NAMALWA (cell line): ENCODE results near the gene SUPT7L.
"Not testable (repeated sequence)": the region's sequence is repeated elsewhere in the genome, so short reads cannot be mapped to it uniquely, and the experiment has no call there.

Experiments used
- DNase-seq: peaks from one replicate; pipeline ENCODE4 v3.0.0-alpha.2; 2015; ENCODE audit warnings: low spot score

Gene SUPT7L

DNA sequence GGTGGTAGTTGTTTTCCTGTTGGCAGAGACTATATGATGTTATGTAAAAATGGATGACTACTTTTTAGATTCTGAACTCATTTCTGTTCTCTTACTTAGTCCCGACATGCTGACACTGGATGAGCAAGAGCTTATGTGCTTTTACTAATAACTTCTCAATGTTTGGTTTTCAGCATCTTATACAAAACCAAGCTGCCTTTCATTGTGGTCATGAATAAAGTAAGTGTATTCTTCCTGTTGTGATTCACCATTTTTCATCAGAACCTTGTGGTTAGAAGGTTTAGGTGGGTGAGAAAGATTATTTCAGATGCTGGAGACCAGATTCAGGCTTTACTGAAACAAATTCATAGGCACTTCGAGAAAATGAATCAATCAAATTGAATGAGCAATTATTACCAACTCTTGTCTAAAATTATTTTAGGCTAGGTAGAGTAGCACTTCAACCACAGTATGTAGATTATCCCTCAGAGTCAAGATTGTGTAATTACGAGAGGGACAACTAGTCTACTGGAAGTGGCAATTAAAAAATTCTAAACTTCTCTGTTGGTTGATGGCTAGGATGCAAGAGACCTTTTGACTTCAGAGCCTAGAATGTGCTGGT lies 25.3 kb downstream of the SUPT7L start:
- DNase-seq, result no peak

DNA sequence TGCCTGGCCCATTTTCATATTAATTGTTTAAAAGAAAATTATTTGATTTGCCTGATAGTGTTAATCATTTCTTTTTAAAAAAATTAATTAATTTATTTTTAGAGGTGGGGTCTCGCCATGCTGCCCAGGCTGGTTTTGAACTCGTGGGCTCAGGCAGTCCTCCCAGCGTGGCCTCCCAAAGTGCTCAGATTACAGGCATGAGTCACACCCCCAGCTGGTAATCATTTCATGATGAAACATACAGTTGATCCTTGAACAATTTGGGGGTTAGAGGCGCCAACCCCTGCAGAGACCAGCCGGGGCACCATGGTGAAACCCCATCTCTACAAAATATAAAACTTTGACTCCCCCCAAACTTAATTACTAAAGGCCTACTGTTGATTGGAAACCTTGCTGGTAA lies 26.6 kb downstream of the SUPT7L start:
- no peak for DNase-seq

DNA sequence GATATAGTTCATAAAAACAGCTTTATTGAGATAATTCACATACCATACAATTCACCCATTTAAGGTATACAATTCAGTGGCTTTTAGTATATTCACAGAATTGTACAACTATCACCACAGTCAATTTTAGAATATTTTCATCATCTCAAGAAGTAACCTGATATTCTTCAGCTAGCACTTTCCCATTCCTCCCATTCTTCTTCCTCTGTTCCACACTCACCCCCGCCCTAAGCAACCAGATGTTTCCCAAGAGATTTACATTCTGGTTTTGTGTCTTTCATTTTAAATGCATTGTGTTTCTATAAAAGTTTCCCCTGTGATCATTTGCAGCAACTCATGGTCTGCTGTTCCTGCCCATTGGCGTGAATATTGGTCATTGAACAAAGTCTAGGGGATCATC lies 29.1 kb downstream of the SUPT7L start:
- no peak for DNase-seq

DNA sequence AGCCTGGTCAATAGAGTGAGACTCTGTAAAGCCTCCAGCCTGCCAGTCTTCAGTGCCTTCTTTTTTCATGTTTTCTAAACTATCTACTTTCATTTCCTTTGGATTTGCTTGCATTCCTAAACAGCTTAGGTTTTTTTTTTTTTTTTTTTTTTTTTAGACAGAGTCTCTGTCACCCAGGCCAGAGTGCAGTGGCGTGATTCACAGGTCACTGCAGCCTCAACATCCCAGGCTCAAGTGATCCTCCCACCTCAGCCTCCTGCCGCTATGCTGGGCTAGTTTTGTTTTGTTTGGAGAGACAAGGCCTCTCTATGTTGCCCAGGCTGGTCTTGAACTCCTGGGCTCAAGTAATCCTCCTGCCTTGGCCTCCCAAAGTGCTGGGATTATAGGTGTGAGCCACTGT lies 33.2 kb downstream of the SUPT7L start:
- not testable (repeated sequence) for DNase-seq

DNA sequence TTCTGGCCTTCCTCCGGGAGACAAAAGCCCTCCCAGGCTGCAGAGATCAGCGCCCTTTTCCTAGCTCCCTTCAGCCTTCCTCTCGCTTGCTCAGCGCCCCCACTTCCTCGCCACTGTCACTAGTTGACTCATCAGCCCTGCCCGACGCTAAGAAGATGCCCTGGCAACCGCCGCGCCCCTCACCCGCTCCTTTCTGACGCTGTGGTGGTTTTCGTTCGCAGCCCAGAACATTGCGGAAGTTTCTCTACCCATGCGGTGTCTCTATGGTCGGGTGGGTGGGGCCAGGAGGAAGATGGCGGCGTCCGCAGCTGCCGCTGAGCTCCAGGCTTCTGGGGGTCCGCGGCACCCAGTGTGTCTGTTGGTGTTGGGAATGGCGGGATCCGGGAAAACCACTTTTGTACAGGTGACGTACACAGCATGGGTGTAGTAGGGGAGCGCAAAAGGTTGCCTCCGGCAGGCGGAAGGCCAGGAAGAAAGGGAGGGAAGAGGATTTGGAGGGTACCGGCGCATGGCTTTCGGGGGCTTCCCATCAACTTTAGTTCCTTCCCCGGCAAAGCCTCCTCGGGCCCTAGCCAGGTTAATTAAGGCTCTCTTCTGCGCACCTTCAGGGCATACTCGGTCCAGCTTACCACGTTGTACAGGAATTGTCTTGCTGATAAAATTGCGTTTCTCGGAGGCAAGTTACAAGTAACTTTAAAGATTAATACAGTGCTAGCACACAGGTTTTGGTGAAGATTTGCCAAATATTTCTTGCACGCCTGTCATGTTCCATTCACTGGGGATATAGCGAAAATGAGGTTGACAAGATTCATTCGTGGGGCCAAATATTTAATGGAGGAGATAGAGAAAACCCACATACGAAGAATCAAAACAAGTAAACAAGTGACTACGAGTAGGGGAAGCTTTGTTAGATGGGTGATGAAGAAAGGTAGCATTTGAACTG lies 34.4 kb downstream of the SUPT7L start, which contains the start of the genes CCDC121 and GPN1:
Gene CCDC121, minus strand, starts transcription at position 246 of the 943 bp plus-strand sequence. CDS start 1,213 bp downstream, outside the sequence.
Gene GPN1, plus strand, starts transcription at position 284 of the 943 bp plus-strand sequence. Its CDS starts 9 bp downstream, at position 293.
- peak; percentile 97 for DNase-seq

DNA sequence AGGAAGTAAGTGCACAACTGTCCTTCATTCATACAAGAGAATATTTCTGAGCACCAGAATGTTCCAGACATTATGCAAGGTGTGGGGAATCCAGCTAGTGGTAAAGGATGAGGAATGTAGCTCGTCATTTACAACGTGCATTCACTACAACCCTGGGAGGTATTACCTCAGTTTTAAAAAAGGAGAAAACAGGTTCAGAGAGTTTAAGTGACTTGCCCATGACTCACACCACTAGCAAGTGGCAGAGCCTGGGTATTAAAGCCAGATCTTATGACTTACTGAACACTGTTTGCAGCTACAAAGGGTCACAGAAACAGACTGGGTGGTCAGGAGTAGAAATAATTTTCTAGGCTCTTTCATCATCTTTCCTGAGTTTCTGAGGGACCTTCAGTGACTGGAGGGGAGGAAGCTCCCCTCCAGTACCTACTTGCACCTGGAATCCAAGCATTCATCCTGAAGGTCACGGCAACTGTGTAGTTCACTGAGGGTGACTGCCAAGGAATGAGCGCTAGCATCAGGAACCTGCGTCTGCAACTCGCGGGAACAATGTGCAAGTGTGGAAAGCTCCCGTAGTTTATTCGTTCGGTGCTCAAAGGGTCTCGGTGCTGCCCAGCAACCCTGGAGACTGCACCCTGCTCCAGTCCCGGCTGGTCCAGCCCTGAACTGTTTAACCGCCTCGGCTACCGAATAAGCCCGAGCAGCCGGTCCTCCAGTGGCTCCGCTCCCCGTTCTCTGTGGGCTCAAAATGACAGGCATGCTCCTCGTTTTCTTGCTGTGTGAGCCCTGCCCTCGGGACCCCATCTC lies 35.2 kb downstream of the SUPT7L start:
- DNase-seq, result peak; percentile 43

DNA sequence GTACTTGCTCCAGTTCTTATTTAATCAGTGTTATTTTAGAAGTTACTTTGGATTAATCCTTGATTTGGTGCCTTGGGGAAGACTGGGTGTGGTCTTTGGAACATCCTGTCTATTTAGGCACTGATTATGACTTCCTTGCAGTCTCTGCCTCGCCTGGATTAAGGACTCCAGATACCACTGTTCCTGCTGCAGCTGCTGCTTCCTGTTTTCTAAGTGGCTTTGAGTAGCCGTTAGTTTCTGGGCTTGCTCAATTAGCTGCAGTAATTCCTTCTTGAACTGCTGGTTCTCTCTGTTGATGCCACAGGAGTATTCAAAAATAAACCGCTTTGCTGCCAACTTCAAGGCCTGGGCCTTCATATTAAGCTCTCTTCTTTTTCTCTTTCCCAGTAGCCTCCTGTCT lies 36.5 kb downstream of the SUPT7L start:
- peak; percentile 48 for DNase-seq

DNA sequence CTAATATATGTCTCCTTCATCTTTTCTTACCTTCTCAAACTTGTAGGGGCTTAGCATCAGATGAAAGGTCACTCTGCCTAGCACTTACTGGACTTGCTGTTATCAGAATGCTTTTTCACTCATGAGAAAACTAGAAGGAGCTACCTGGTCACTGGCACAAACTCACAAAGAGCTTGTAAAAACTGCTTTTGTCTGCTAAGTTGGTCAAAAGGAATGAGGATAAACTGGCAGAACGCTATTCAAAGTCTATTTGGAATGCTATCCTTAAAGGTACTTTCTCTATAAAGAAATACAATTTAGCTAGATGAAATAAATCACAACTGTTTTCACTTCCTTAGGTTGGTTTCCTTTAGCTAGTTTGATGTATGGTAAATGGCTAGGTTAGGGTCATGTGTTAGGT lies 37.1 kb downstream of the SUPT7L start:
- not testable (repeated sequence) for DNase-seq

DNA sequence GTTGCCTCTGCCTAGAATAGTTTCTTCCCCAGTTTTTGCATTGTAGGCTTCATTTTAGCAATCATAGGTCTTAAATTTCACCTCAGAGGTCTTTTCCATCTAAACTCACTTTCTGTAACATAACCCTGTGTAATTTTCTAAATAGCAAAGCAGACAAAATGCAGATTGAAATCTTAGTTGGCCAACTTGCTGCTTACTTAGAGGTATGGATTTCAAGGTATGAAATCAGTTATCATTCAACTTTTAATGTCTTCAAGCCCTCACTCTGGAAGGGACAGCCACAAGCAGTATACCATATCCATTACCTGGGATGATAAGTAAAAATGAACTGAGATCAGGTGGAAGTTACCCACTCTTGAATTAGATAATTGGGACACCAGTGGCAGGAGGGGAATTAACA lies 38.5 kb downstream of the SUPT7L start:
- no peak for DNase-seq

DNA sequence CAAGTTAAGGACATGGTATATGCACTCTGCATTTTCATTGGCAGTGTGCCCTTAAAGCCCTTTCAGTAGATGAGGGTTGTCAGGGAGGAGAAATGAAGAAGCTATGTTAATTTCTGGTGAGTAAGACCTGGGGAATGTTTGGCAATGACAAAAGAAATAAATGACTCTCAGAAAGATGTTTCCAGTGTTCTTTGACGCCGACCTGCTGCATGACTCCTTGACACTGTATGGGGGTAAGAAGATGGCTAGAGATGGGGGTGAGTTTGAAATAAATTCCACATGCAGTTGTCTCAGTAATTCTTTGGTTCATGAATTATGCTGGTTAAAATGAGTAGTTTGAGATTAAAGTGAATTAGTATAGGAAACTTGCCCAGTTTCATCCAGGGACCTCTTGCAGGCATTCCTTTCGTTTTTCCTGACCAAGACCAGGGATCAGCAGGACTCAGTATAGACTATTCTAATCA lies 40.5 kb downstream of the SUPT7L start:
- DNase-seq, result no peak

DNA sequence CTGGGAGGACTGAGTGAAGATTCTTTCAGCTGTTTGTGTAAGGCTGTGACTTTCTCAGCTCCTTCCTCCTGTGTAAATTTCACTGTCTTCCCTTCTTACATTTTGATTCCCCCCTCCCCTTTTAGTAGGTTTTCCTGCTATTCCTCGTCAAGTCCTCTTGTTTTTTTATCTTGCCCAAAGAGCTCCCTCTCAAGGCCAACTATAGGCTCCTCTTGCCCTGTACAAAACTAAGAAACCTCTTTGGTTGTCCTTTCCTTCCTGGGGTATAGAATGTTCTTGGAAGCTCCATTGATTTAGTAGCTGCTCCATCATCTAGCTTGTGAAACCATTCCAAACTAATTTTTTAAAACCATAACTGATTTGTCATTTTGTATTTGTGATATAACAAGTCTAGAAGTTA lies 41.9 kb downstream of the SUPT7L start:
- no peak for DNase-seq

DNA sequence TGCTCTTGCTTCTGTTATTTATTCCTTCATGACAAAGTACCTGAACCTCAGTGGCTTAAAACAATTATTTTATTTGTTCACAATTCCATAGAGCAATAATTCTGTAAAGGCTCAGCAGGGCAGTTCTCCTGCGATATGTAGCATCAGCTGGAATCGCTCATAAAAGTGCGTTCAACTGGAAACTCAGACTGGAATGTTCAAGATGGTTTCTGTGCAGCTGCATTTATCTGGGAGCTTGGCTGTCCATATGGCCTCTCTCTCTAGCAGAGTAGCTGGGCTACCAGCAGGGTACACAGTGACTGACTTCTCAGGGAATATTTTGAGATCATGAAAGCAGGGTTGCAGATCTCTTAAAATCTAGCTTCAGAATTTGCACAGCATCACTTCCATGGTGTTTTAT lies 48.1 kb downstream of the SUPT7L start:
- DNase-seq, result no peak

DNA sequence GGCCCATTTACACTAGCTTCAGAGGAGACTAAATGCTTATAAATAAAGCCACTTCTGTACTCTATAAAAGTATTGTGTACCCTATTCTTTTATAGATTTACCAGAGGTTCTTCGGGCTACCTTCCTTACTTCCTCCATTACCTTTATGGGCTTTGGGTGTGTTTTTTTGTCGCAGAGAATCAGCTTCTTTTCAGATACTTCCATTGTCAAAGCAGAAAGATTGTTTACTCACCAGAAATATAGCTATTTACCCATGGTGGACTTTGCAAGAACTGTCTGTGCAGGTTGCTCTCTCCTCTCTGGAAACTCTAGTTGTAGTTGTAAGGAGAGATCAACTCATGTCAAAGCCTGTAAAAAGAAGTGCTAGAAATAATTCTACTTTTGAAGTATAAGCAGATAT lies 49.4 kb downstream of the SUPT7L start:
- DNase-seq, result no peak

DNA sequence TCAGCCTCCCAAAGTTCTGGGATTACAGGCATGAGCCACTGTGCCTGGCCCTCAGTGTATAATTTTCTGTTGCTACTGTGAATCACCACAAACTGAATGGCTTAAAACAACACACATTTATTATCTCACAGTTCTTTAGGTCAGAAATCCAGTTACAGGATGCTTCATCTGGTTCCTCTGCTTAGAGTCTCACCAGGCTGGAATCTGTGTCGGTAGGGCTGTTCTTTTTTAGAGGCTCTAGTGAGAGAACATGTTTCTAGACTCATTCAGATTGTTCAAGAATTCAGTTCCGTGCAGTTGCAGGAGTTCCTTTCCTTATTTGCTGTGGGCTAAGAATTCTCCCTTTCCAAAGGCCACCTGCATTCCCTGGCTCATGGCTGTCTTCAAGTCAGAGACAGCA lies 56.8 kb downstream of the SUPT7L start:
- no peak for DNase-seq
